Right atrium auricular region (tissue), 2 donors: ENCODE data around the gene FMN2. TPM values are rescaled to one million over a fixed set of nuclear protein-coding genes. Genes with fewer than 3 reads are reported as not detected.

Experiments
- DNase-seq: peaks from one replicate; pipeline ENCODE4 v3.0.0-alpha.2; 2019; ENCODE audit warnings: low spot score
- H3K27ac ChIP-seq, 2 donors: fragments of 200-600 bp; sonication (generic); 1 replicate in 1 of 2; 2 replicates in 1 of 2; pipeline ENCODE4 v1.5.1; 2016 to 2019
- H3K27me3 ChIP-seq, 2 donors: fragments of 200-600 bp; sonication (generic); one replicate each; pipeline versions ENCODE4 v1.5.1 to v1.6.0; 2017 to 2019
- H3K36me3 ChIP-seq: fragments of 200-600 bp; sonication (generic); one replicate; pipeline ENCODE4 v1.5.1; 2016
- H3K4me1 ChIP-seq, 2 donors: fragments of 200-600 bp; sonication (generic); one replicate each; pipeline versions ENCODE4 v1.5.1 to v1.6.0; 2017 to 2019
- H3K4me3 ChIP-seq, 2 donors: fragments of 200-600 bp; sonication (generic); 1 replicate in 1 of 2; 2 replicates in 1 of 2; pipeline ENCODE4 v1.5.1; 2017 to 2019; ENCODE audit warnings: mild to moderate bottlenecking in 1 of 2, moderate library complexity in 1 of 2
- H3K9me3 ChIP-seq, 2 donors: fragments of 200-600 bp; sonication (generic); one replicate each; pipeline ENCODE4 v1.5.1; 2019
- CTCF ChIP-seq, 2 donors: fragments of 200-600 bp; sonication (generic); IDR thresholded peaks; one replicate each; pipeline ENCODE4 v1.5.1; 2019; ENCODE audit warnings: antibody characterized with exemption in 2 of 2
- total RNA-seq, 2 donors: library from RNA; depleted of rRNA; stranded (reverse); fragments of >200 nt; gene quantifications; one replicate each; pipeline ENCODE4 v1.1.0, GENCODE V29; 2016

FMN2 gene
- total RNA-seq, 2 donors from 2014 or later = 0.15 TPM; not detected in 1

- Histone ChIP-seq H3K27ac (no peak overlapping the region), H3K36me3 (no peaks in the 10 kb centered on the region), H3K4me3 (no peak overlapping the region), H3K9me3 (no peaks in the 10 kb centered on the region), H3K27me3 (no peaks in the 10 kb centered on the region), H3K4me1 (no peaks in the 10 kb centered on the region)
- no peak for DNase-seq
- no peak for TF ChIP-seq CTCF (IDR thresholded peaks at IDR 0.05)
Measured at GRCh38 chr1:240074908-240075307, 16.8 kb upstream of the FMN2 start.

GRCh38 chr1:240084337-240084736 is 7.3 kb upstream of the FMN2 start:
- Histone ChIP-seq H3K4me3 (no peak overlapping the region), H3K9me3 (no peaks in the 10 kb centered on the region), H3K36me3 (no peaks in the 10 kb centered on the region), H3K4me1 (no peaks in the 10 kb centered on the region), H3K27me3 (no peaks in the 10 kb centered on the region), H3K27ac (no peak overlapping the region)
- TF ChIP-seq CTCF (IDR thresholded peaks at IDR 0.05) = no peak
- DNase-seq = no peak

GRCh38 chr1:240084749-240085148 is 6.9 kb upstream of the FMN2 start:
- Histone ChIP-seq H3K27me3 (no peaks in the 10 kb centered on the region), H3K36me3 (no peaks in the 10 kb centered on the region), H3K4me3 (no peak overlapping the region), H3K27ac (no peak overlapping the region), H3K9me3 (no peaks in the 10 kb centered on the region), H3K4me1 (no peaks in the 10 kb centered on the region)
- no peak for TF ChIP-seq CTCF (IDR thresholded peaks at IDR 0.05)
- DNase-seq = no peak

- H3K9me3 ChIP-seq = no peaks in the 10 kb centered on the region
- DNase-seq = no peak
- H3K27ac ChIP-seq = no peak overlapping the region
- peaks cover 0 to 5% of the 10 kb centered on the region in 2 donors for H3K27me3 ChIP-seq
- H3K4me3 ChIP-seq = no peak overlapping the region
- H3K4me1 ChIP-seq = peaks cover 0 to 5% of the 10 kb centered on the region in 2 donors
- no peaks in the 10 kb centered on the region for H3K36me3 ChIP-seq
- no peak for TF ChIP-seq CTCF (IDR thresholded peaks at IDR 0.05)
Measured at GRCh38 chr1:240086726-240087125, 5.0 kb upstream of the FMN2 start.

GRCh38 chr1:240090014-240090413 is 1.7 kb upstream of the FMN2 start:
- H3K9me3 ChIP-seq = no peaks in the 10 kb centered on the region
- H3K27ac ChIP-seq = no peak overlapping the region
- no peak for DNase-seq
- no peak overlapping the region for H3K4me3 ChIP-seq
- no peak for TF ChIP-seq CTCF (IDR thresholded peaks at IDR 0.05)
- no peaks in the 10 kb centered on the region for H3K36me3 ChIP-seq
- H3K27me3 ChIP-seq = peaks cover 4 to 28% of the 10 kb centered on the region in 2 donors
- peaks cover 0 to 24% of the 10 kb centered on the region in 2 donors for H3K4me1 ChIP-seq

DNA sequence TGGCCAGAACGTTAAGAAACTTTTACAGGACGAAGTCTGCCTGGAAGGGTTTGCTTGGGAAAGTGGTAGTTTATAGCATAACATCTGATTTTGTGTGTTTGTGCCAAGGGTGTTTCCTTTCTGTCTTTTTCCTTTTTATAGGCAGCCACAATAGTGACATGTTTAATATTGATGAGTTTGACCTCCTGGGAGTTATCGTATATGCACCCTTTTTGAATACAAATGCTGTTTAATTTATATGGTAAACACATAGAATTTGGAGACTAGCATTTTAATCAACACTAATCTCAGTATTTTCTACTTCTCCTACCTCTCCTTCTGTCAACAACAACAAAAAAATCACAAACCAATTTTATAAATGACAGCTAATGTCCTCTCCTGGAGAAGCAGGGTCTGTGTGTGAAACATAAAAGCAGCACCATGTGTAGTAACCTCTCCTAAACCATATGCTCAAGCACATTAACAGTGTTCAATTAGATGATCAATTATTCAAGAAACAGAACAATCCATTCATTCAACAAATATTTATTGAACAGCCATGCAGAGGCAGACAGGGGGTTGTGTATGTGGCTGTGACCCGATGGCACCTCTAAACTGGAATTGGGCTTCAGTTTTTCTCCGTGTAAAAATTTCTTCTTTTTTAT is 604 bp upstream of the FMN2 start:
- no peak for TF ChIP-seq CTCF (IDR thresholded peaks at IDR 0.05)
- Histone ChIP-seq H3K27me3 (peaks cover 4 to 28% of the 10 kb centered on the region in 2 donors), H3K4me3 (no peak overlapping the region)

More for the DNA sequence above, 604 bp upstream of the FMN2 start:
- Histone ChIP-seq H3K36me3 (no peaks in the 10 kb centered on the region), H3K9me3 (no peaks in the 10 kb centered on the region), H3K4me1 (peaks cover 0 to 24% of the 10 kb centered on the region in 2 donors), H3K27ac (no peak overlapping the region)
- DNase-seq = no peak
